Upper lobe of right lung (tissue), 1 donor: ENCODE data around the gene CIC. TPM values are rescaled to one million over a fixed set of nuclear protein-coding genes. Genes with fewer than 3 reads are reported as not detected.
"Not testable (repeated sequence)": the region's sequence is repeated elsewhere in the genome, so short reads cannot be mapped to it uniquely, and the experiment has no call there.

Experiments
- ATAC-seq: fragments of 200-7000 bp; cut with Tn5 transposase; one replicate; pipeline ENCODE4 v1.9.1; 2020; ENCODE audit warnings: mild to moderate bottlenecking, moderate library complexity
- DNase-seq: peaks from one replicate; pipeline ENCODE4 v3.0.0-alpha.2; 2020
- H3K27ac ChIP-seq: fragments of 200-600 bp; one replicate; pipeline ENCODE4 v1.8.0; 2022
- H3K27me3 ChIP-seq: fragments of 200-600 bp; one replicate; pipeline ENCODE4 v1.8.0; 2022; ENCODE audit warnings: mild to moderate bottlenecking
- H3K36me3 ChIP-seq: fragments of 200-600 bp; one replicate; pipeline ENCODE4 v1.8.0; 2022
- H3K4me1 ChIP-seq: fragments of 200-600 bp; one replicate; pipeline ENCODE4 v1.8.0; 2022
- H3K4me3 ChIP-seq: fragments of 200-600 bp; one replicate; pipeline ENCODE4 v1.8.0; 2022; ENCODE audit warnings: mild to moderate bottlenecking
- H3K9me3 ChIP-seq: fragments of 200-600 bp; one replicate; pipeline ENCODE4 v1.8.0; 2022
- intact Hi-C: fragments of 100-400 bp; cut with DNase I; formaldehyde crosslinking; loops from one replicate; pipeline ENCODE4 v1.11.0; 2022
- total RNA-seq: library from RNA; stranded (reverse); fragmentation: NEBNext Ultra II Directional; extraction: Animal tissue kit (Norgen Biotek cat#: 25700); gene quantifications from one replicate; pipeline ENCODE4 v1.2.1, GENCODE V29; 2021
- TF ChIP-seq, protein P1 (sequence below): fragments of 200-600 bp; IDR thresholded peaks from one replicate; pipeline ENCODE4 v1.8.0; 2022; ENCODE audit warnings: antibody characterized with exemption
- donor health status: DM: no; HTN: yes; CAD: no; lungs with severe emphysema.

Gene CIC
- total RNA-seq, 1 donor from 2014 or later, result 76.7 TPM

DNA sequence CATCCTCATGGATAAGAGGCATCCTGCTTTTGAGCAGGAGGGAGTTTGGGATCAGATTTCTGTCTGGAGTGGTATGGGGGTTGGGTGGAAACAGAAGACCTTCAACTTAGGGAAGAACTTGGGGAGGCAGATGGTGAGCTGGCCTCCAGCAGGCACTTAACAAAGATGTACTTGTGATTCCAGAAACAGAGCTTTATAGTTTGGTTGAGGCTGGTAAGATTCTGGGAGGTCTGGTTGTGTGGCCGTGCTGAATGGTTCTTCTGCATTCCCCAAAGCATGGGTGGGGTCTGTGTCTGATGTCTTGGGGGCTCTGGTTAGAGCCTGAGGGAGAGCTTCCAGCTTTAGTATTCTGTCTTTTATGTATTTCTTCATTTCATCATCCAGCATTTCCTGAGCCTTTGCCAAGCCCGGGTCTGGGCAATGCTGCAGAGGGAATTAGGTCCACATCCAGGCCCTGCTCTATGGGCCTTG lies 61.2 kb downstream of the CIC start:
- Histone ChIP-seq H3K27ac (no peak overlapping the region), H3K36me3 (no peaks in the 10 kb centered on the region), H3K27me3 (no peaks in the 10 kb centered on the region), H3K4me3 (no peak overlapping the region), H3K4me1 (peaks cover 11% of the 10 kb centered on the region), H3K9me3 (no peaks in the 10 kb centered on the region)
- intact Hi-C loops, result no loop called here
- DNase-seq, result no peak
- ATAC-seq, result no peak
- TF ChIP-seq, protein P1, sequence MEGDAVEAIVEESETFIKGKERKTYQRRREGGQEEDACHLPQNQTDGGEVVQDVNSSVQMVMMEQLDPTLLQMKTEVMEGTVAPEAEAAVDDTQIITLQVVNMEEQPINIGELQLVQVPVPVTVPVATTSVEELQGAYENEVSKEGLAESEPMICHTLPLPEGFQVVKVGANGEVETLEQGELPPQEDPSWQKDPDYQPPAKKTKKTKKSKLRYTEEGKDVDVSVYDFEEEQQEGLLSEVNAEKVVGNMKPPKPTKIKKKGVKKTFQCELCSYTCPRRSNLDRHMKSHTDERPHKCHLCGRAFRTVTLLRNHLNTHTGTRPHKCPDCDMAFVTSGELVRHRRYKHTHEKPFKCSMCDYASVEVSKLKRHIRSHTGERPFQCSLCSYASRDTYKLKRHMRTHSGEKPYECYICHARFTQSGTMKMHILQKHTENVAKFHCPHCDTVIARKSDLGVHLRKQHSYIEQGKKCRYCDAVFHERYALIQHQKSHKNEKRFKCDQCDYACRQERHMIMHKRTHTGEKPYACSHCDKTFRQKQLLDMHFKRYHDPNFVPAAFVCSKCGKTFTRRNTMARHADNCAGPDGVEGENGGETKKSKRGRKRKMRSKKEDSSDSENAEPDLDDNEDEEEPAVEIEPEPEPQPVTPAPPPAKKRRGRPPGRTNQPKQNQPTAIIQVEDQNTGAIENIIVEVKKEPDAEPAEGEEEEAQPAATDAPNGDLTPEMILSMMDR, result no peak

DNA sequence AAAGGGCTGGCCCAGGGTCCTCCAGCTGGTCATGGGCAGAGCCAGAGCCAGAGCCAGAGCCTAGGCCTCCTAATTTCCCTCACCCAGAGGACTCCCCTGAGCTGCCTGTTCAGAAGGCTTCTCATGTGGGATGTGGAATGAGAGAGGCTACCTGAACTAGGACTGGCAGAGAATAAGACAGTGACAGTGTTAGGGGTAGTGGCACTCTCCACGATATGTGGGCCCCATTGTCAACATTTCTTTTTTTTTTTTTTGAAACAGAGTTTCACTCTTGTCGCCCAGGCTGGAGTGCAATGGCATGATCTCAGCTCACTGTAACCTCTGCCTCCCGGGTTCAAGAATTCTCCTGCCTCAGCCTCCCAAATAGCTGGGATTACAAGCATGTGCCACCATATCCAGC lies 62.3 kb downstream of the CIC start:
- H3K4me1 ChIP-seq, H3K27me3 ChIP-seq, H3K4me3 ChIP-seq, H3K9me3 ChIP-seq, intact Hi-C loops, H3K27ac ChIP-seq, ATAC-seq, H3K36me3 ChIP-seq, DNase-seq: not testable (repeated sequence)

DNA sequence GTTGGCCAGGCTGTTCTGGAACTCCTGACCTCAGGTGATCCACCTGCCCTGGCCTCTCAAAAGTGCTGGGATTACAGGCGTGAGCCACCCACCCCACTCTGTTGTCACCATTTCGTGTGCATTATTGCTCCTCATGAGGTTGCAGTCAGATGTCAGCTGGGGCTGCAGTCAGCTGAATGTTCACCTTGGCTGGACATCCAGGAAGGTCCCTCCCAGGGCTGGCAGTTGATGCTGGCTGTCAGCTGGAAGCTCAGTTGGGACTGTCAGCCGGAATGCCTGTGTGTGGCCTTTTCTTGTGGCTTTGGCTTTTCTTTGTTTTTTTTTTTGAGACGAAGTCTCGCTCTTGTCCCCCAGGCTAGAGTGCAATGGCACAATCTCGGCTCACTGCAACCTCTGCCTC lies 63.0 kb downstream of the CIC start:
- peaks cover 11% of the 10 kb centered on the region for H3K36me3 ChIP-seq
- no peak for ATAC-seq
- no peaks in the 10 kb centered on the region for H3K9me3 ChIP-seq
- TF ChIP-seq, protein P1, result no peak
- intact Hi-C loops, result no loop called here
- H3K27ac ChIP-seq, result no peak overlapping the region
- DNase-seq, result no peak
- no peak overlapping the region for H3K4me3 ChIP-seq
- H3K4me1 ChIP-seq, result no peaks in the 10 kb centered on the region
- H3K27me3 ChIP-seq, result no peaks in the 10 kb centered on the region

DNA sequence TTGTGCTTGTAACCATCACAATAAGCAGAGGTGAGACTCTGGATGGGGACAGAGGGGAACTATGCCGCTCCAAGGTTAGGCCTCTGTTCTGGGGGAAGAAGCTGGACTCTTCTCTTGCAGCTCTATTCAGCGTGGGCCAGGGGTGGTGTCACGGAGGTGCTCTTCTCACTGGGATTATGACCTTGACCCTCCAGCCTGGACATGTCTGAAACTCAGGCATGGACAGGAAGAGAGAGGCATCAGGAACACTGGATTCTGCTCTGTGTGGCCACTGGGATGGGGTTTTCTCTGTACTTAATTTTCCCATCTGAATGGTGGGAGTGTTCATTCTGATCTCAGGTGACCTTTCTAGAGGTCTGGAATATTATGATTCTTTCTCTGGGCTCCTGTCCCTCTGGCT lies 64.0 kb downstream of the CIC start:
- H3K9me3 ChIP-seq, result no peaks in the 10 kb centered on the region
- intact Hi-C loops, result no loop called here
- H3K27me3 ChIP-seq, result no peaks in the 10 kb centered on the region
- DNase-seq, result no peak
- TF ChIP-seq, protein P1, result no peak
- H3K36me3 ChIP-seq, result peaks cover 11% of the 10 kb centered on the region
- ATAC-seq, result no peak
- H3K27ac ChIP-seq, result no peak overlapping the region
- H3K4me1 ChIP-seq, result no peaks in the 10 kb centered on the region
- no peak overlapping the region for H3K4me3 ChIP-seq

DNA sequence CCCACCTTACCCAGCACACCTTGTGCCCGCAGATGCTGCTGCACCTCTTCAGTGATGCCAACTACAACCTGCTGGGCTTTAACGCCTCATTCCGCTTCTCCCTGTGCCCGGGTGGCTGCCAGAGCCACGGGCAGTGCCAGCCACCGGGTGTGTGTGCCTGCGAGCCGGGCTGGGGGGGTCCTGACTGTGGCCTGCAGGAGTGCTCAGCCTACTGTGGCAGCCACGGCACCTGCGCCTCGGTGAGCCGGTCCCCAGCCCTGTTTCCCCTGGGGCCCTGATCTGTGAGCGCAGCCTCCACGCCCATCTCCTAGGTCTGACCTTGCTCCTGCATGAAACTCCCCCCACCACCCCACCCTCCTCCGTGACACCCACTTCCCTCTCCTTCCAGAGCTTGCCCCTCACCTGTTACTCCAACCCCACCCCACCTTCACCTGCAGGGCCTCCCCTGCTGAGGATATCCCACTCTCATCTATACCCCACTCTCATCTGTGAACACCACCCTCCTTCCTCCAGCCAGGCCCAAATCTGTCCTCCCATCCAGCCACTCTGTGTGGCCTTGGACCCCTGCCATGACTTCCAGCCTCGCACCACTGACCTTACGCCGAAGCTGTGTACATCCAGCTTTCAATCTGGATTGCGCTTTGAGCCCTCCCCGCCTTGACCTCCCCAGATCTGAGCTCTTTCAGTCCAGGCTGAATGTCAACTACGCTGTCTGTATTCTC lies 65.1 kb downstream of the CIC start:
- no peak overlapping the region for H3K4me3 ChIP-seq
- no peaks in the 10 kb centered on the region for H3K4me1 ChIP-seq
- no peak for ATAC-seq
- peaks cover 11% of the 10 kb centered on the region for H3K36me3 ChIP-seq
- H3K27ac ChIP-seq, result no peak overlapping the region
- TF ChIP-seq, protein P1, result no peak
- H3K9me3 ChIP-seq, result no peaks in the 10 kb centered on the region
- no peak for DNase-seq
- no peaks in the 10 kb centered on the region for H3K27me3 ChIP-seq
- intact Hi-C loops, result no loop called here

DNA sequence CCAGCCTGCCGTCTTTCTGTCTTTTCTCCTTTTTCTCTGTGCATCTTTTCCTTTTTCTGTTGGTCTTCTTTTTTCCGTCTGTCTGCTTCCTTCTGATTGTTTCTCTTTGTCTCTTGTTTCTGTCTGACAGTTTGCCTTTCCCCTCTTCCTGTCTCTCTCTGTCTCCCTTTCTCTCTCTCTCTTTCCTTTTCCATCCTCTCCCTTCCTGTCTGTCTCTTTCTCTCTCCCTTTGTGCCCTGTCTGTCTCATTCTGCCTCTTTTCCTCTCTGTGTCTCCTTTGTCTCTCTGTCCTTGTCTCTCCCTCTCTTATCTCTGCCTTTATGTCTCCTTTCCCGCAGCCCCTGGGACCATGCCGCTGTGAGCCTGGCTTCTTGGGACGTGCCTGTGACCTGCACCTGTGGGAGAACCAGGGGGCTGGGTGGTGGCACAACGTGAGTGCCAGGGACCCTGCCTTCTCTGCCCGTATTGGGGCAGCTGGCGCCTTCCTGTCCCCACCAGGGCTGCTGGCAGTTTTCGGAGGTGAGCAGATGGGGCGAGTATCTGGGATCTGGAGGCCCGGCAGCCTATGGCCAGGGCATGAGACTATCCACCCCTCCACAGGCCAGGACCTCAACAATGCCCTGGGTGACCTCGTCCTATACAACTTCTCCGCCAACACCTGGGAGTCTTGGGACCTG lies 65.8 kb downstream of the CIC start:
- Histone ChIP-seq H3K9me3 (no peaks in the 10 kb centered on the region), H3K36me3 (peaks cover 11% of the 10 kb centered on the region), H3K4me3 (no peak overlapping the region), H3K4me1 (no peaks in the 10 kb centered on the region), H3K27ac (no peak overlapping the region), H3K27me3 (no peaks in the 10 kb centered on the region)
- intact Hi-C loops, result no loop called here
- TF ChIP-seq, protein P1, result no peak
- DNase-seq (no peak), ATAC-seq (no peak)
